HTR-8/SVneo (cell line): Measurements from ENCODE around the gene SLC25A33.
"Not testable (repeated sequence)": the region's sequence is repeated elsewhere in the genome, so short reads cannot be mapped to it uniquely, and the experiment has no call there.

ENCODE experiments used
- DNase-seq: peaks from one replicate; pipeline ENCODE4 v3.0.0; 2011; ENCODE audit warnings: low spot score, mixed read lengths; ENCODE audit not compliant: insufficient read length
- FAIRE-seq: peaks from 2 replicates; lab custom pipeline; 2011; peaks lifted over from hg19 to GRCh38; lab: Jason Lieb, UNC

Gene SLC25A33

GRCh38 chr1:9538669-9539164 lies 548 bp upstream of the SLC25A33 start:
- DNase-seq (no peak), FAIRE-seq (no peak)

DNA sequence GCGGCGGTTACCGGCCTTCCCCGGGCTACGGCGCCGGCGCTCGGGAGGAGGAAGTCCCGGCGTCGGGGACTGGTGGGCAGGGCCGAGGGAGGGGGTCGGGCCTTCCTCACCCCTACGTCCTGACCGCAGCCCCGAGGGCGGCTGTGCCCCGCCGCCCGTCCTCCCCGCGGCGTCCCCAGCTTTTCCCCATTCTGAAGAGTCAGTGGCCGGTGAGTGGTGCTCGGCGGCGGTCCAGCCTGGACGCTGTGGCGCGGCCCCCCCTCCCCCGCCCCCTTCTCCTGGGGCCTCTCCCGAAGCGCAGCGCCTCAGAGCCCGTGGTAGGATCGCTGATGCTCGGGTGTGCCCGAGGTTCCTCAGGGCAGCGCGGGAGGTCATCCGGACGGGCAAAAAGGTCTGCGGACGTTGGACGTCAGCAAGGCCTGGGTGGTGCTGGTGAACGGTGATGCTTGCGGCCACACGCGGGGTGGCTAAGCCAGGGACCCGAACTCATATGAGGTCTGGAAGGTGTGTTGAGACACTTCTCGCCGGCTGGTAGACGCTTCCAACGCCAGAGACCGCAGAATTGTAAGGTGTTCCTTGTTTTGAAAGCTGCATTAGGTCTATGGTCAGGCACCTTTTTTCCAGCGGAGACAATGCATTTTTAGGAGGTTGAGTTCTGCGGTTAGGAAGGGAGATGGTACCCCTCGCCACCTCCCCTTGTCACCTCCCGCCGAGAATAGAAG lies 725 bp downstream of the SLC25A33 start:
- FAIRE-seq (no peak), DNase-seq (peak; percentile 57)

DNA sequence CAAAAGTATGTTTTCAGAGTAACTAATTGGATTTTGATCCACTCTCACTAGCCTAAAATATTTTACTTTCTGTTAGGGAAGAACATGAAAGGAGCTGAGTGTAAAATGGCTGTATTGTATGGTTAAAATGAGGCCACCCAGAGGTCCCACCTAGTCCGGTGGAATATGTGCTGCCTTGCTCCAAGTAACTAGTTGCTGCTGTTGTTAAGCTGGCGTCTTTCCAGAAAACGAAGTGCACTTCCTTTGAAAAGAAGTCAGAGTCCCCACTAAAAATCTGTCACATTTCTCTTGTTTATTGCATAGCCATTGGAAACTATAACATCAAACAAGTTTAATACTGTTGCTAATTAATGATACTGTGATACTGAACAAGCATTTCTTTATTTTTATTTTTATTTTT lies 3.2 kb downstream of the SLC25A33 start:
- FAIRE-seq (no peak), DNase-seq (no peak)

DNA sequence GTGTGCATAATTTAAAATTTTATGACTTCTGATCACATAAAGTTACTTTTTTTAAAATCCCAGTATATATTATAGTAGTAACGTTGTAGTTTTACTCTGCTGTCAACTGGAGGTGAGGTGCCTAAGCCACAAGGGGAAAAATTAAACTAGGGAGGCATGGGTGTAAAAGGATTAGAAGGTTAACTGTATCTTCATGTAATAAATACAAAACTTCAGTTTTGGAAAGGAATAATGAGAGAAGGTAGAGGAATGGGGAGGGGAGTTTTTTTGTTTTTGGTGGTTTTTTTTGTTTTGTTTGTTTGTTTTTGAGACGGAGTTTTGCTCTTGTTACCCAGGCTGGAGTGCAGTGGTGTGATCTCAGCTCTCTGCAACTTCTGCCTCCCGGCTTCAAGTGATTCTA lies 5.7 kb downstream of the SLC25A33 start:
- DNase-seq (no peak), FAIRE-seq (no peak)

GRCh38 chr1:9549955-9550546 lies 10.8 kb downstream of the SLC25A33 start:
- DNase-seq (no peak), FAIRE-seq (no peak)

DNA sequence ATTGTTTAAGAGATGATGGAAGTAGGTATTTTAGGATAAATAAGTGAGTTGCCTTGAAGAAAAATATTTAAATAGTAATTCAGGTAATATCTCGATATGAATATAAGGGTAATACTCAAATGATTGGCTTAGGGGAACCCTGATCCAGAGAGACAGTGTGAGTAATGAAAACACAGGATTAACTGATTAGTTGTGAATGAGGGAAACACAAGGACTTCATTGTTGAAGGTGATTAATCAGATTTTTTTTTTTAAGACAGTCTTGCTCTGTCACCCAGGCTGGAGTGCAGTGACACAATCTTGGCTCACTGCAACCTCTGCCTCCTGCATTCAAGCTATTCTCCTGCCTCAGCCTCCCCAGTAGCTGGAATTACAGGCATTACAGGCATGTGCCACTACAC lies 12.7 kb downstream of the SLC25A33 start:
- no peak for FAIRE-seq
- no peak for DNase-seq

DNA sequence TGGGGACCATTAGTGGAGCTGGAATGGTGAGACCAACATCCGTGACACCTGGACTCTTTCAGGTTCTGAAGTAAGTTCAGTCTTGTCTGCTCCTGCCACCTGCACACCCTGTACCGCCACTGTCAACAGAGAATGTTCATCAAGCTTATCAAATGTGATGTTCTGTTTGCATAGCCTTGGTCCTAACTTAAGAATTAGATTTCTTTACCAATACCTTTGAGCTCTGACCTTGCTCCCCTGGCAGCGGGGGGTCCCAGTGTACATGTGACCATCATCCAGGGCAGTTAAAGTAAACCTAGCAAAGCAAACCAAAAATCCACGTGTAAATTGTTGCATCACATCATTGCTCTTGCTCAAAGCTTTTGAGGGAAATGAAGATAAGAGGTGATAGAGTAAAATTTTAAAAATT lies 14.5 kb downstream of the SLC25A33 start:
- no peak for FAIRE-seq
- DNase-seq: no peak

- DNase-seq (no peak), FAIRE-seq (no peak)
These were observed 16.7 kb downstream of the SLC25A33 start for GRCh38 chr1:9555942-9556341.

- FAIRE-seq: no peak
- DNase-seq: no peak
These were observed 18.4 kb downstream of the SLC25A33 start for GRCh38 chr1:9557624-9558023.

DNA sequence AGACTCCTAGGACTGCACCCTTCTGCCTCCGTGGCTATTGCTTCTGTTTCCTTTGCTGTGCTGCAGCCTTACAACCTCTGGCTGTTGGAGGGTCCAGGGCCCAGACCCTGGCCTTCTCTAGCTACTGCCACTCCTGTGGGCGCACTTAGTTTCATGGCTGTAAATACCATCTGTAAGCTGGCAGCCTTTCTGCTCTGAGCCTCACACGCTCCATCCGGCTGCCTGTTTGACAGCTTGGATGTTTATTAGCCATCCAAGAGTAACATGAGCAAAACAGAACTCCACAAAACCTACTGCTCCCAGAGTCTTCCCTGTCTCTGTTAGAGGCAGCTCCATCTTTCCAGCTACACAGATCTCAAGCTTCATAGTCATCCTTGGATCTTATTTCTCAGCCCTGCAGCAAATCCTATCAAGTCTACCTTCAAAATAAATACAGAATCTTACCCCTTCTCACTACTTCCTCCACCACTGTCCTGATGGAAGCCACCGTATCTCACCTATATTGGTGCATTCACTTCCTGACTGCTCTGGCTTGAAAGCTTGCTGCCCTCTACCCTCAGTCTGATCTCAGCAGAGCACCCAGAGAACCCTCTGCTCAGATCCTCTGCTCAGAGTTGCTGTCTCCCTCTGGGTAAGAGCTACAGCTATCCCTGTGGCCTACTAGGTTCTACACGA lies 19.1 kb downstream of the SLC25A33 start:
- DNase-seq (no peak), FAIRE-seq (no peak)

DNA sequence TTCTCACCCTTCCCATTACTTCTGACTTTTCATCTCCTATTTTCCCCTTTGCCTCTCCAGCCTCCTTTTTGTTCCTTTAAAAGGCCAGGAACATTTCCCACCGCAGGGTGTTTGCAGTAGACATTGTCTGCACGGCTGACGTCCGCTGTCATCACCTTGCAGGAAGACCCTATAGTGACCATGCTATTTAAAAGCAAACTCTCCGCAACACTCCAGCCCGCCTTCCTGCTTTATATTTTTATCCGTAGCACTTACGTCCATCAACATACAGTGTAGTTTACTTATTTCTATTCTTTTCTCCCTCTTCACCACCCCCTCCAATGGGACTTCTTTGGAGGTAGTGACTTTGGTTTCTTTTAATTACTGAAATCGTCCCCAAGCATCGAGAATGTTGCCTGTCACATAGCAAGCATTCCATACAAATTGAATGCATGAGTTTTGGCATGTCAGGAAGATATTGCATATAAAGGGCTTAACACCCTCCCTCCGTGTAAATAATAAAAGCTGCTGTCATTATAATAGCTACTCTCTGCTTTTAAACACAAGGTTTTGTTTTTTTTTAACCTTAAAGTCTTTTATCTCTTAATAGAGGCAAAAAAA lies 19.8 kb downstream of the SLC25A33 start:
- FAIRE-seq: no peak
- no peak for DNase-seq

DNA sequence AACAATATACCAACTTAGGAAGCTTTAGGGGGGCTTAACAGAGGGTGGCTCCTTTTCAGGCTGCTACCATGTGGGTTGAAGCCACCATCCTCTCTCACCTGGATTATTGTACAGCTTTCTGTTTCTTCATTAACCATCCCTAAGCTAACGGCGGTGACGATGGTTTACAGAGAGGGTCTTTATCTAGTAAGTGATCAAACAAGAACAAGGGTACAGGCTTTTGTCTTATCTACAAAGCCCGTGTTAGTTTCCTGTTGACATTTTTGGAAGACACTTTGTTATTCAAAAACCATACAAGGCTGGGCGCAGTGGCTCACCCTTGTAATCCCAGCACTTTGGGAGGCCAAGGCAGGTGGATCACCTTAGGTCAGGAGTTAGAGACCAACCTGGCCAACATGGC lies 20.4 kb downstream of the SLC25A33 start:
- DNase-seq: no peak
- FAIRE-seq: no peak

- DNase-seq, FAIRE-seq: not testable (repeated sequence)
These were observed 20.8 kb downstream of the SLC25A33 start for GRCh38 chr1:9560090-9560489.

GRCh38 chr1:9561429-9561828 lies 22.2 kb downstream of the SLC25A33 start:
- FAIRE-seq (no peak), DNase-seq (peak; percentile 53)

DNA sequence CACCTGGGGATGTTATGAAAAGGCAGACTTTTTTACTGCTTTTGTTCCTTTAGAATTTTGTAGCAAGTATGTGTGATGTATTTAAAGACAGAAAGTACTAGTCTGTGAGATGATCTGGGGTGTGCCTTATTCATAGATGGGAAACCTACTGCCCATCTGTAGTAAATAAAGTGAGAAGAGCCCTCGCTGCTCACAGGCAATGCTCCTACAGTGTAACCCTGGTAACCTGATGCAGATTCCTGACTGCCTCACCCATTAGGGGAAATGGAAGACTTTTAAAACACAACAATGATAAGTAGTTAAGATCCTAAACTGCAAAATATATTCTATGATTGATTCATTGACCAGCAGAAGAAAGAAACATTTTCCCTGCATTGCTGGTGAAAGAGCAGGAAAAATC lies 30.0 kb downstream of the SLC25A33 start:
- DNase-seq (no peak), FAIRE-seq (no peak)

DNA sequence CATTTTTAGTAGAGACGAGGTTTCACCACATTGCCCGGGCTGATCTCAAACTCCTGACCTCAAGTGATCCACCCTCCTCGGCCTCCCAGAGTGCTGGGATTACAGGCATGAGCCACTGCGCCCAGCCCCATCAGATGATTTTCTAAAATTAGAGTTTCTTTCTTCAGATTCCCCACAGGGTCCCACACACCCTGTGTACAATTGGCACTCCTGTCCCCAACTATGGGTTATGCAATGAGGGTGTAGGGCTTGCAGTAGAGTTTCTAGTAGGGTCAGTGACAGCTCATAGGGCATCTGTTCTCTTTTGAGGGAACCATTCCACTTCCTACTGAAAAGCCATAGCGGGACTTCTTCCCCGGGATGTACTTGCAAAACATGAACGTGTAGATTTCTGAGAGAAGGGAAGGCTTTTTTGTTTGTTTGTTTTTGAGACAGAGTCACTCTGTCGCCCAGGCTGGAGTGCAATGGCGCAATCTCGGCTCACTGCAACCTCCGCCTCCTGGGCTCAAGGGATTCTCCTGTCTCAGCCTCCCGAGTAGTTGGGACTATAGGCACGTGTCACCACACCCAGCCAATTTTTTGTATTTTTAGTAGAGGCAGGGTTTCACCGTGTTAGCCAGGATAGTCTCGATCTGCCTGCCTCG lies 31.7 kb downstream of the SLC25A33 start:
- FAIRE-seq, DNase-seq: not testable (repeated sequence)

- FAIRE-seq (no peak), DNase-seq (no peak)
These were observed 34.5 kb downstream of the SLC25A33 start for GRCh38 chr1:9573723-9574122.

GRCh38 chr1:9575486-9575885 lies 36.2 kb downstream of the SLC25A33 start:
- DNase-seq (no peak), FAIRE-seq (no peak)

- FAIRE-seq (no peak), DNase-seq (no peak)
These were observed 37.6 kb downstream of the SLC25A33 start for GRCh38 chr1:9576903-9577302.

GRCh38 chr1:9577423-9577822 lies 38.2 kb downstream of the SLC25A33 start:
- no peak for DNase-seq
- FAIRE-seq: no peak
